Measurements from ENCODE around the gene DST.
A peak's percentile ranks its signal among the peaks of the same experiment; 100 is the strongest.
"Not testable (repeated sequence)": the region's sequence is repeated elsewhere in the genome, so short reads cannot be mapped to it uniquely, and the experiment has no call there.

Gene DST

GRCh38 chr6:56574292-56574691, 68.4 kb downstream of the DST start:
- in situ Hi-C loops (cut with HindIII; ENCODE audit: low sequenced_read_pairs): no loop called here
- no peak overlapping the region for H3K4me3 ChIP-seq (ENCODE audit: low read depth, low read length)
- TF ChIP-seq CTCF (IDR thresholded peaks at IDR 0.05; ENCODE audit: low read depth, low read length, missing control alignments): no peak
- no peak for DNase-seq (ENCODE audit: low read depth)

- no peak for DNase-seq (ENCODE audit: low read depth)
- no peak overlapping the region for H3K4me3 ChIP-seq (ENCODE audit: low read depth, low read length)
- TF ChIP-seq CTCF (IDR thresholded peaks at IDR 0.05; ENCODE audit: low read depth, low read length, missing control alignments): no peak
- in situ Hi-C loops (cut with HindIII; ENCODE audit: low sequenced_read_pairs): no loop called here
These were observed 69.1 kb downstream of the DST start for GRCh38 chr6:56573624-56574023.

- no peak overlapping the region for H3K4me3 ChIP-seq (ENCODE audit: low read depth, low read length)
- in situ Hi-C loops (cut with HindIII; ENCODE audit: low sequenced_read_pairs): no loop called here
- no peak for DNase-seq (ENCODE audit: low read depth)
- TF ChIP-seq CTCF (IDR thresholded peaks at IDR 0.05; ENCODE audit: low read depth, low read length, missing control alignments): no peak
These were observed 69.8 kb downstream of the DST start for GRCh38 chr6:56572788-56573471.

- TF ChIP-seq CTCF (IDR thresholded peaks at IDR 0.05; ENCODE audit: low read depth, low read length, missing control alignments): no peak
- no peak overlapping the region for H3K4me3 ChIP-seq (ENCODE audit: low read depth, low read length)
- DNase-seq (ENCODE audit: low read depth): no peak
- in situ Hi-C loops (cut with HindIII; ENCODE audit: low sequenced_read_pairs): no loop called here
These were observed 71.1 kb downstream of the DST start for GRCh38 chr6:56571605-56572004.

GRCh38 chr6:56570413-56571359, 72.0 kb downstream of the DST start:
- peak; percentile 61 for TF ChIP-seq CTCF (IDR thresholded peaks at IDR 0.05; ENCODE audit: low read depth, low read length, missing control alignments)
- H3K4me3 ChIP-seq (ENCODE audit: low read depth, low read length): no peak overlapping the region
- no peak for DNase-seq (ENCODE audit: low read depth)
- in situ Hi-C loops (cut with HindIII; ENCODE audit: low sequenced_read_pairs): no loop called here

- TF ChIP-seq CTCF (IDR thresholded peaks at IDR 0.05; ENCODE audit: low read depth, low read length, missing control alignments): no peak
- no peak for DNase-seq (ENCODE audit: low read depth)
- no peak overlapping the region for H3K4me3 ChIP-seq (ENCODE audit: low read depth, low read length)
- in situ Hi-C loops (cut with HindIII; ENCODE audit: low sequenced_read_pairs): no loop called here
These were observed 75.2 kb downstream of the DST start for GRCh38 chr6:56567501-56567900.

GRCh38 chr6:56562730-56563129, 80.0 kb downstream of the DST start:
- H3K4me3 ChIP-seq (ENCODE audit: low read depth, low read length); DNase-seq (ENCODE audit: low read depth); in situ Hi-C loops (cut with HindIII; ENCODE audit: low sequenced_read_pairs): not testable (repeated sequence)

Measured in astrocyte of the cerebellum (primary cell).